Liver (tissue), 3 donors: Measurements from ENCODE around the gene SLC25A48.

ENCODE experiments used
- GABPA ChIP-seq, 2 donors: IDR thresholded peaks in 1 of 2; conservative IDR thresholded peaks in 1 of 2; 2 replicates each; pipeline ENCODE4 v1.6.1; 2016; ENCODE audit warnings: antibody characterized with exemption in 2 of 2, mild to moderate bottlenecking in 1 of 2, moderate library complexity in 1 of 2
- REST ChIP-seq: IDR thresholded peaks from 2 replicates; pipeline ENCODE4 v1.6.1; 2016; ENCODE audit warnings: antibody characterized with exemption, mild to moderate bottlenecking
- SP1 ChIP-seq: IDR thresholded peaks from 2 replicates; pipeline ENCODE4 v1.6.1; 2018; ENCODE audit warnings: antibody characterized with exemption, mild to moderate bottlenecking
- TAF1 ChIP-seq: conservative IDR thresholded peaks from 2 replicates; pipeline ENCODE4 v1.6.1; 2016; ENCODE audit warnings: antibody characterized with exemption, mild to moderate bottlenecking
- TF ChIP-seq, protein P1 (sequence below): fragments of 150-350 bp; IDR thresholded peaks from 2 replicates; pipeline ENCODE4 v1.5.1; 2017; ENCODE audit warnings: improper control_type of control experiment, low read depth, low read length; ENCODE audit not compliant: missing input control
- donor health status: healthy.
- donor health status: healthy.

DNA sequence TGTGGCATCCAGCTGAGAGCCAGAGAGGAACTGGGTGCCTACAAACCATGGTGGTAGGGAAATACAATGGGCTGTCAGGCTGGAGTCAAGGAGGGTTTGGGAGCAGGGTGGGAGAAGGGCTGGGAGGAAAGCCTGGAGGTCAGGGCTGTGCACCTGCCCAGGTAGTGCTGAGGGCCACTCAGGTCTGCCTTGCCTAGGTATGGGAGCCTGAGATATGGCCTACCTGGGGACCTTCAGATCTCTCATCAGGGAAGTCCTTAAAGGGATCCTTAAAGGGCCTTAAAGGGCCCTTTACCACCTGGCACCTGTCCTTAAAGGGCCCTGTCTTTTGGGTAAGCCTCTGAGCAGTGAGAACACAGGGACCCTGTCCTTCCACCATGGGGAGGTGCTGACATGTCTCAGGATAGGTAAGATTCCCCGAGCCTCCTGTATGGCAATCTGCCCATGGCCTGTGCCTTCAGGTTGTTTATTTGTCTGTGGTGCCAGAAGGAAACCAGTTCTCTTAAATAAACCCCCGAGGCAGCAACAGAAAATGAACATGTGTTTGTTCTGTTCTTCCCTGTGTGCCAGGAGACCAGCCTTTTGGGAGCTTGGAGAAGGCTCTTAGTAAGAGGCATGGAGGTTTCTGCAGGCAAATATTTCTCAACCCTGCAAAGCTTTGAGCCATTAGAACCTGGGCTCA, 23.3 kb downstream of the SLC25A48 start:
- TF ChIP-seq GABPA (IDR thresholded peaks at IDR 0.05 in 1 of 2, conservative IDR thresholded peaks at IDR 0.05 in 1 of 2) = no peak
- TF ChIP-seq TAF1 = no peak
- TF ChIP-seq, protein P1, sequence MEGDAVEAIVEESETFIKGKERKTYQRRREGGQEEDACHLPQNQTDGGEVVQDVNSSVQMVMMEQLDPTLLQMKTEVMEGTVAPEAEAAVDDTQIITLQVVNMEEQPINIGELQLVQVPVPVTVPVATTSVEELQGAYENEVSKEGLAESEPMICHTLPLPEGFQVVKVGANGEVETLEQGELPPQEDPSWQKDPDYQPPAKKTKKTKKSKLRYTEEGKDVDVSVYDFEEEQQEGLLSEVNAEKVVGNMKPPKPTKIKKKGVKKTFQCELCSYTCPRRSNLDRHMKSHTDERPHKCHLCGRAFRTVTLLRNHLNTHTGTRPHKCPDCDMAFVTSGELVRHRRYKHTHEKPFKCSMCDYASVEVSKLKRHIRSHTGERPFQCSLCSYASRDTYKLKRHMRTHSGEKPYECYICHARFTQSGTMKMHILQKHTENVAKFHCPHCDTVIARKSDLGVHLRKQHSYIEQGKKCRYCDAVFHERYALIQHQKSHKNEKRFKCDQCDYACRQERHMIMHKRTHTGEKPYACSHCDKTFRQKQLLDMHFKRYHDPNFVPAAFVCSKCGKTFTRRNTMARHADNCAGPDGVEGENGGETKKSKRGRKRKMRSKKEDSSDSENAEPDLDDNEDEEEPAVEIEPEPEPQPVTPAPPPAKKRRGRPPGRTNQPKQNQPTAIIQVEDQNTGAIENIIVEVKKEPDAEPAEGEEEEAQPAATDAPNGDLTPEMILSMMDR = no peak
- no peak for TF ChIP-seq SP1
- no peak for TF ChIP-seq REST
